Suprapubic skin (tissue), 4 donors: ENCODE results near the gene LAMA3. TPM values are rescaled to one million over a fixed set of nuclear protein-coding genes. Genes with fewer than 3 reads are reported as not detected.

Source experiments
- DNase-seq, 2 donors: peaks; one replicate each; pipeline ENCODE4 v3.0.0-alpha.2; 2019; ENCODE audit warnings: low spot score in 2 of 2
- H3K27ac ChIP-seq: fragments of 200-600 bp; sonication (generic); one replicate; pipeline ENCODE4 v1.5.1; 2019
- H3K27me3 ChIP-seq: fragments of 200-600 bp; sonication (generic); one replicate; pipeline ENCODE4 v1.5.1; 2019
- H3K36me3 ChIP-seq: fragments of 200-600 bp; sonication (generic); one replicate; pipeline ENCODE4 v1.5.1; 2019
- H3K4me1 ChIP-seq: fragments of 200-600 bp; sonication (generic); one replicate; pipeline ENCODE4 v1.5.1; 2019
- H3K4me3 ChIP-seq: fragments of 200-600 bp; sonication (generic); one replicate; pipeline ENCODE4 v1.5.1; 2019; ENCODE audit warnings: mild to moderate bottlenecking
- H3K9me3 ChIP-seq: fragments of 200-600 bp; sonication (generic); one replicate; pipeline ENCODE4 v1.5.1; 2019
- CTCF ChIP-seq, 2 donors: fragments of 200-600 bp in 1 of 2; fragments of 450-650 bp in 1 of 2; sonication (generic) in 1 of 2; IDR thresholded peaks; one replicate each; pipeline ENCODE4 v1.5.1; 2016 to 2019; ENCODE audit warnings: antibody characterized with exemption in 2 of 2, mild to moderate bottlenecking in 1 of 2, moderate library complexity in 1 of 2
- EP300 ChIP-seq: sonication (generic); formaldehyde crosslinking; IDR thresholded peaks from one replicate; pipeline ENCODE4 v1.6.1; 2017; ENCODE audit warnings: antibody characterized with exemption
- POLR2A ChIP-seq, 2 donors: fragments of 450-650 bp; IDR thresholded peaks; one replicate each; pipeline ENCODE4 v1.6.1; 2017; ENCODE audit warnings: antibody characterized with exemption in 2 of 2, mild to moderate bottlenecking in 2 of 2, moderate library complexity in 2 of 2
- POLR2AphosphoS5 ChIP-seq, 3 donors: sonication (generic); formaldehyde crosslinking; IDR thresholded peaks; one replicate each; pipeline ENCODE4 v1.6.1; 2017; ENCODE audit warnings: antibody characterized with exemption in 3 of 3
- WGBS: methylation state at CpG from one replicate; pipeline ENCODE4 v1.1.5; 2018; 5-methylcytosine and 5-hydroxymethylcytosine counted together
- total RNA-seq, 4 donors: library from RNA; depleted of rRNA; stranded (reverse); fragments of >200 nt; gene quantifications; one replicate each; pipeline ENCODE4 v1.1.0, GENCODE V29; 2016

The LAMA3 gene
- total RNA-seq, 4 donors from 2014 or later, result 233 to 370 (median 253) TPM

DNA sequence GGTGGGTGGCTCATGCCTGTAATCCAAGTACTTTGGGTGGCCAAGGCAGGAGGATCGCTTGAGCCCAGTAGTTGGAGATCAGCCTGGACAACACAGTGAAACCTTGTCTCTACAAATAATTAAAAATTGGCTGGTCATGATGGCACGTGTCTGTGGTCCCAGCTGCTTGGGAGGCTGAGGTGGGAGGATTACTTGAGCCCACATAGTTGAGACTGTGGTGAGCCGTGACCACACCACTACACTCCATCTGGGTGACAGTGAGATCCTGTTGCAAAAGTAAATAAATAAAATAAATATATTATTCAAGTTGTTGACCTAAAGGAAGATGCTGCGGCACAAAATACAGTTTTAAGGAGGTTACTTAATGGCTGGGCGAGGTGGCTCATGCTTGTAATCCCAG, 72.7 kb downstream of the LAMA3 start:
- WGBS, result 89% methylated on average over 5 of the region's 5 CpGs
- H3K4me3 ChIP-seq, result no peak overlapping the region
- peaks cover 3% of the 10 kb centered on the region for H3K36me3 ChIP-seq
- H3K4me1 ChIP-seq, result no peaks in the 10 kb centered on the region
- no peaks in the 10 kb centered on the region for H3K9me3 ChIP-seq
- no peak overlapping the region for H3K27ac ChIP-seq
- no peaks in the 10 kb centered on the region for H3K27me3 ChIP-seq
- DNase-seq, result no peak
- TF ChIP-seq CTCF (IDR thresholded peaks at IDR 0.05), result no peak
- no peak for TF ChIP-seq POLR2AphosphoS5 (IDR thresholded peaks at IDR 0.05)
- TF ChIP-seq POLR2A (IDR thresholded peaks at IDR 0.05), result no peak
- no peak for TF ChIP-seq EP300

- DNase-seq, result no peak
- peaks cover 3% of the 10 kb centered on the region for H3K36me3 ChIP-seq
- no peaks in the 10 kb centered on the region for H3K9me3 ChIP-seq
- H3K4me3 ChIP-seq, result no peak overlapping the region
- WGBS, result 93% methylated on average over 4 of the region's 4 CpGs
- no peaks in the 10 kb centered on the region for H3K4me1 ChIP-seq
- no peaks in the 10 kb centered on the region for H3K27me3 ChIP-seq
- no peak overlapping the region for H3K27ac ChIP-seq
- TF ChIP-seq CTCF (IDR thresholded peaks at IDR 0.05) (no peak), POLR2AphosphoS5 (IDR thresholded peaks at IDR 0.05) (no peak), EP300 (no peak), POLR2A (IDR thresholded peaks at IDR 0.05) (no peak)
These were observed 74.1 kb downstream of the LAMA3 start for GRCh38 chr18:23763343-23763742.

- Histone ChIP-seq H3K4me3 (no peak overlapping the region), H3K36me3 (no peaks in the 10 kb centered on the region), H3K27me3 (no peaks in the 10 kb centered on the region), H3K27ac (no peak overlapping the region), H3K4me1 (no peaks in the 10 kb centered on the region), H3K9me3 (no peaks in the 10 kb centered on the region)
- WGBS, result 92% methylated on average over 1 of the region's 1 CpG
- no peak for DNase-seq
- TF ChIP-seq EP300 (no peak), POLR2AphosphoS5 (IDR thresholded peaks at IDR 0.05) (no peak), POLR2A (IDR thresholded peaks at IDR 0.05) (no peak), CTCF (IDR thresholded peaks at IDR 0.05) (no peak)
These were observed 76.7 kb downstream of the LAMA3 start for GRCh38 chr18:23765931-23766330.

DNA sequence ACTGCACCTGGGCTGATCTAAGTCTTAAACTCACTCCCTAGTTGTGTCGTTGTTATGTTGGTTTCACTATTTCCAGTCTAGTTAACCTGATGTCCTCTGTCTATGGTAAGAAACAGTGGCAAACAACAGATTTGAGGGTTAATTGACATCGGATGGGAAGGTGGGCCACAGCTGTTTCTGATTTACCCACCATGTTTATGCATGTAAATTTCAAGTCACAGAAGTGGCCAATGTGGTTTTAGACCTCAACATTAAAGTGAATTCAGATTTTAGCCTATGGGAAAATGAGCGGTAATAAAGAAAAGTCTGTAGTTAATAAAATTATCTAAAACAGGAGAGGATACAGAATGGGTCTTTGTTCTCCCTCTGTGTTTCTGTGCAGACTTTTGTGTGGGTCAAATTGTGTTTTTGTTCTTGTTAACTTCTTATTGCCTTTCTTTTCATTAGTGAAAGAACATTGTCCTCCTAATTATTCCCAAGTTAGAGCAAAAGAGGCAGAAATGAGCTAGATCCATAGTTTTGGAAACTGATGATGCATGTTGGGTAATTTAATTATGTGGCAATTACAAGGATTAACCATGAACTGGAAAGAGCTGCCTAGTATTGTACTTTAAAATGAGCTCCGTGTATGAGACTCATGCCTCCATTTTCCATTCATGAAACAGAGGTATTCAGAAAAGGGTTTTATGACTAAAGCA, 83.2 kb downstream of the LAMA3 start:
- no peak for DNase-seq
- WGBS, result 74% methylated on average over 4 of the region's 4 CpGs
- no peak overlapping the region for H3K4me3 ChIP-seq
- H3K9me3 ChIP-seq, result no peaks in the 10 kb centered on the region
- H3K4me1 ChIP-seq, result no peaks in the 10 kb centered on the region
- TF ChIP-seq CTCF (IDR thresholded peaks at IDR 0.05), result no peak
- TF ChIP-seq EP300, result no peak
- no peak for TF ChIP-seq POLR2A (IDR thresholded peaks at IDR 0.05)
- TF ChIP-seq POLR2AphosphoS5 (IDR thresholded peaks at IDR 0.05), result no peak
- no peaks in the 10 kb centered on the region for H3K36me3 ChIP-seq
- H3K27me3 ChIP-seq, result no peaks in the 10 kb centered on the region
- H3K27ac ChIP-seq, result no peak overlapping the region

GRCh38 chr18:23776306-23776705, 87.1 kb downstream of the LAMA3 start:
- 75% methylated on average over 3 of the region's 3 CpGs for WGBS
- Histone ChIP-seq H3K4me1 (no peaks in the 10 kb centered on the region), H3K4me3 (no peak overlapping the region), H3K27ac (no peak overlapping the region), H3K36me3 (peaks cover 3% of the 10 kb centered on the region), H3K27me3 (no peaks in the 10 kb centered on the region), H3K9me3 (no peaks in the 10 kb centered on the region)
- no peak for DNase-seq
- TF ChIP-seq EP300 (no peak), POLR2A (IDR thresholded peaks at IDR 0.05) (no peak)

DNA sequence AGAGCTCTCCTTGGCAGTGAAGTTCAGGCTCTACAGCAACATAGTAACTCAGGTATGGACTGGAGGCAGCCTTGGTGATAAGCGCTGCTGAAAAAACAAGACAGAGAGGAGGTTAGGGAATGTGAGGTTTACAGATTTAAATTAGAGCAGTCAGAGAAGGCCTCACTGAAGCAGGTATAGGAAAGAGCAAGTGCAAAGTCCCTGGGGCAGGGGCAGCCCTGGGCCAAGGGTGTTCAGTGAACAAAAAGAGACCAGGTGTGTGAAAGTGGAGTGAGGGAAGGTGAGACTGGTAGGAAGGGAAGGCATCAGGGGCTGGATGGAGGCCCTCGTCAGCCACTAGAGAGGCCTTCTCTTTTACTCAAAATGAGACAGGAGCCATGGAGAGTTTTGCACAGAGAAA, 89.6 kb downstream of the LAMA3 start:
- no peak for DNase-seq
- no peak for TF ChIP-seq POLR2AphosphoS5 (IDR thresholded peaks at IDR 0.05)
- TF ChIP-seq POLR2A (IDR thresholded peaks at IDR 0.05), result no peak
- TF ChIP-seq EP300, result no peak
- TF ChIP-seq CTCF (IDR thresholded peaks at IDR 0.05), result no peak
- no peak overlapping the region for H3K4me3 ChIP-seq
- peaks cover 3% of the 10 kb centered on the region for H3K36me3 ChIP-seq
- 96% methylated on average over 2 of the region's 2 CpGs for WGBS
- H3K27ac ChIP-seq, result no peak overlapping the region
- H3K9me3 ChIP-seq, result no peaks in the 10 kb centered on the region
- H3K4me1 ChIP-seq, result no peaks in the 10 kb centered on the region
- no peaks in the 10 kb centered on the region for H3K27me3 ChIP-seq
